ENCODE results near the gene C1orf159. TPM values are rescaled to one million over a fixed set of nuclear protein-coding genes. Genes with fewer than 3 reads are reported as not detected.

The C1orf159 gene
- total RNA-seq, 1 donor from 2014 or later = 9.7 TPM

GRCh38 chr1:1119272-1119890, 3.5 kb upstream of the C1orf159 start:
- ATAC-seq (no peak), DNase-seq (peak; percentile 61)
- TF ChIP-seq CTCF (IDR thresholded peaks at IDR 0.05) = no peak
- intact Hi-C loops (cut with DNase I) = no loop called here
- Histone ChIP-seq H3K36me3 (no peaks in the 10 kb centered on the region), H3K27me3 (peaks cover 14% of the 10 kb centered on the region), H3K9me3 (no peaks in the 10 kb centered on the region), H3K4me1 (peaks cover 13% of the 10 kb centered on the region), H3K27ac (no peak overlapping the region), H3K4me3 (no peak overlapping the region)

- no peaks in the 10 kb centered on the region for H3K9me3 ChIP-seq
- DNase-seq = peak; percentile 52
- H3K36me3 ChIP-seq = no peaks in the 10 kb centered on the region
- H3K4me1 ChIP-seq = peaks cover 13% of the 10 kb centered on the region
- H3K27ac ChIP-seq = no peak overlapping the region
- TF ChIP-seq CTCF (IDR thresholded peaks at IDR 0.05) = no peak
- intact Hi-C loops (cut with DNase I) = no loop called here
- no peak for ATAC-seq
- no peak overlapping the region for H3K4me3 ChIP-seq
- peaks cover 14% of the 10 kb centered on the region for H3K27me3 ChIP-seq
Measured at GRCh38 chr1:1118876-1119220, 3.0 kb upstream of the C1orf159 start.

GRCh38 chr1:1118011-1118875, 2.4 kb upstream of the C1orf159 start:
- no peak for ATAC-seq
- Histone ChIP-seq H3K9me3 (no peaks in the 10 kb centered on the region), H3K36me3 (no peaks in the 10 kb centered on the region), H3K27me3 (peaks cover 14% of the 10 kb centered on the region), H3K4me1 (peaks cover 13% of the 10 kb centered on the region), H3K4me3 (no peak overlapping the region), H3K27ac (no peak overlapping the region)
- peak; percentile 61 for DNase-seq
- no peak for TF ChIP-seq CTCF (IDR thresholded peaks at IDR 0.05)
- intact Hi-C loops (cut with DNase I) = no loop called here

GRCh38 chr1:1117469-1117831, 1.6 kb upstream of the C1orf159 start:
- Histone ChIP-seq H3K9me3 (no peaks in the 10 kb centered on the region), H3K27ac (no peak overlapping the region), H3K36me3 (no peaks in the 10 kb centered on the region), H3K4me3 (no peak overlapping the region), H3K27me3 (peaks cover 14% of the 10 kb centered on the region), H3K4me1 (peaks cover 11% of the 10 kb centered on the region)
- TF ChIP-seq CTCF (IDR thresholded peaks at IDR 0.05) = no peak
- peak; percentile 68 for DNase-seq
- intact Hi-C loops (cut with DNase I) = no loop called here
- no peak for ATAC-seq

- Histone ChIP-seq H3K4me3 (peak overlapping the region; percentile 90), H3K4me1 (peaks cover 8% of the 10 kb centered on the region), H3K9me3 (no peaks in the 10 kb centered on the region), H3K36me3 (no peaks in the 10 kb centered on the region), H3K27ac (no peak overlapping the region), H3K27me3 (peaks cover 14% of the 10 kb centered on the region)
- intact Hi-C loops (cut with DNase I) = no loop called here
- no peak for TF ChIP-seq CTCF (IDR thresholded peaks at IDR 0.05)
- ATAC-seq = no peak
- peak; percentile 57 for DNase-seq
Measured at GRCh38 chr1:1116701-1117468, 996 bp upstream of the C1orf159 start.

All from upper lobe of right lung (tissue), 1 donor.